Lower lobe of right lung (tissue), 2 donors: Measurements from ENCODE around the gene RNF32. TPM values are rescaled to one million over a fixed set of nuclear protein-coding genes. Genes with fewer than 3 reads are reported as not detected.

ENCODE experiments used
- ATAC-seq, 2 donors: fragments of 200-7000 bp; cut with Tn5 transposase; one replicate each; pipeline ENCODE4 v1.9.1; 2020 to 2022; ENCODE audit warnings: mild to moderate bottlenecking in 2 of 2, moderate library complexity in 2 of 2
- DNase-seq: peaks from one replicate; pipeline ENCODE4 v3.0.0-alpha.2; 2020
- H3K27ac ChIP-seq: fragments of 200-600 bp; one replicate; pipeline ENCODE4 v1.8.0; 2022
- H3K27me3 ChIP-seq: fragments of 200-600 bp; one replicate; pipeline ENCODE4 v1.8.0; 2022; ENCODE audit warnings: low read depth
- H3K36me3 ChIP-seq: fragments of 200-600 bp; one replicate; pipeline ENCODE4 v1.8.0; 2022; ENCODE audit warnings: mild to moderate bottlenecking
- H3K4me1 ChIP-seq: fragments of 200-600 bp; one replicate; pipeline ENCODE4 v1.8.0; 2022
- H3K4me3 ChIP-seq: fragments of 200-600 bp; one replicate; pipeline ENCODE4 v1.8.0; 2022; ENCODE audit warnings: mild to moderate bottlenecking
- H3K9me3 ChIP-seq: fragments of 200-600 bp; one replicate; pipeline ENCODE4 v1.8.0; 2022
- intact Hi-C: fragments of 100-400 bp; cut with DNase I; formaldehyde crosslinking; loops from one replicate; pipeline ENCODE4 v1.11.0; 2022
- total RNA-seq: library from RNA; stranded (reverse); fragmentation: NEBNext Ultra II Directional; extraction: Animal tissue kit (Norgen Biotek cat#: 25700); gene quantifications from one replicate; pipeline ENCODE4 v1.2.1, GENCODE V29; 2021
- TF ChIP-seq, protein P1 (sequence below): fragments of 200-600 bp; IDR thresholded peaks from one replicate; pipeline ENCODE4 v1.8.0; 2022; ENCODE audit warnings: antibody characterized with exemption, mild to moderate bottlenecking
- donor health status: DM: no; HTN: yes; CAD: no; lungs with severe emphysema.

RNF32 gene
- total RNA-seq, 1 donor from 2014 or later: 3.0 TPM

DNA sequence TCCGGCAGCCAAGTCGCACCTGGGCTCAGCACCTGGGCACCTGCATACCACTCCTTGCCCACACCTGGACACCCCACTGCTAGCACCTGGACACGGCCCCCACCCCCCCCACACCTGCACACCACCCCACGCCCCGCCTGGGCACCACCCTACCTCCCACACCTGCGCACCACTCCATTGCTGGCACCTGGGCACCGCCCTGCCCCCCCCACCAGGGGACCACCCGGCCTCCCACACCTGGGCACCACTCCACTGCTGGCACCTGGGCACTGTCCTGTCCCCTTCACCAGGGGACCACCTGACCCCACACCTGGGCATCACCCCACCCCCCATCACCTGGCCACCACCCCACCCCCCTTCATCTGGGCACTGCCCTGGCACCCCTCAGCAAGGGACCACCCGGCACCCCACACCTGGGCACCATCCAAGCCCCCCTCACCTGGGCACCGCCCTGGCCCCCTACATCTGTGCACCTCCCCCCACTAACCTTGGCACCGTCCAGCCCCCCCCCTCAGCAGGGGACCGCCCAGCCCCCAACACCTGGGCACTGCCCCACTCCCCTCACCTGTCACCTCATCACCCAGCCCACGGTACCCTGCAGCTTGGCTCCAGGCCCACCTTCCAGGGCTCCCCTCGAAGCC lies 33.8 kb upstream of the RNF32 start:
- peaks cover 22% of the 10 kb centered on the region for H3K4me1 ChIP-seq
- H3K27ac ChIP-seq: no peak overlapping the region
- H3K4me3 ChIP-seq: peak overlapping the region; percentile 54
- ATAC-seq (peak in 1 of 2 donors; percentile 7), DNase-seq (no peak)
- intact Hi-C loops: no loop called here
- no peaks in the 10 kb centered on the region for H3K27me3 ChIP-seq
- TF ChIP-seq, protein P1, sequence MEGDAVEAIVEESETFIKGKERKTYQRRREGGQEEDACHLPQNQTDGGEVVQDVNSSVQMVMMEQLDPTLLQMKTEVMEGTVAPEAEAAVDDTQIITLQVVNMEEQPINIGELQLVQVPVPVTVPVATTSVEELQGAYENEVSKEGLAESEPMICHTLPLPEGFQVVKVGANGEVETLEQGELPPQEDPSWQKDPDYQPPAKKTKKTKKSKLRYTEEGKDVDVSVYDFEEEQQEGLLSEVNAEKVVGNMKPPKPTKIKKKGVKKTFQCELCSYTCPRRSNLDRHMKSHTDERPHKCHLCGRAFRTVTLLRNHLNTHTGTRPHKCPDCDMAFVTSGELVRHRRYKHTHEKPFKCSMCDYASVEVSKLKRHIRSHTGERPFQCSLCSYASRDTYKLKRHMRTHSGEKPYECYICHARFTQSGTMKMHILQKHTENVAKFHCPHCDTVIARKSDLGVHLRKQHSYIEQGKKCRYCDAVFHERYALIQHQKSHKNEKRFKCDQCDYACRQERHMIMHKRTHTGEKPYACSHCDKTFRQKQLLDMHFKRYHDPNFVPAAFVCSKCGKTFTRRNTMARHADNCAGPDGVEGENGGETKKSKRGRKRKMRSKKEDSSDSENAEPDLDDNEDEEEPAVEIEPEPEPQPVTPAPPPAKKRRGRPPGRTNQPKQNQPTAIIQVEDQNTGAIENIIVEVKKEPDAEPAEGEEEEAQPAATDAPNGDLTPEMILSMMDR: no peak
- no peaks in the 10 kb centered on the region for H3K36me3 ChIP-seq
- no peaks in the 10 kb centered on the region for H3K9me3 ChIP-seq

DNA sequence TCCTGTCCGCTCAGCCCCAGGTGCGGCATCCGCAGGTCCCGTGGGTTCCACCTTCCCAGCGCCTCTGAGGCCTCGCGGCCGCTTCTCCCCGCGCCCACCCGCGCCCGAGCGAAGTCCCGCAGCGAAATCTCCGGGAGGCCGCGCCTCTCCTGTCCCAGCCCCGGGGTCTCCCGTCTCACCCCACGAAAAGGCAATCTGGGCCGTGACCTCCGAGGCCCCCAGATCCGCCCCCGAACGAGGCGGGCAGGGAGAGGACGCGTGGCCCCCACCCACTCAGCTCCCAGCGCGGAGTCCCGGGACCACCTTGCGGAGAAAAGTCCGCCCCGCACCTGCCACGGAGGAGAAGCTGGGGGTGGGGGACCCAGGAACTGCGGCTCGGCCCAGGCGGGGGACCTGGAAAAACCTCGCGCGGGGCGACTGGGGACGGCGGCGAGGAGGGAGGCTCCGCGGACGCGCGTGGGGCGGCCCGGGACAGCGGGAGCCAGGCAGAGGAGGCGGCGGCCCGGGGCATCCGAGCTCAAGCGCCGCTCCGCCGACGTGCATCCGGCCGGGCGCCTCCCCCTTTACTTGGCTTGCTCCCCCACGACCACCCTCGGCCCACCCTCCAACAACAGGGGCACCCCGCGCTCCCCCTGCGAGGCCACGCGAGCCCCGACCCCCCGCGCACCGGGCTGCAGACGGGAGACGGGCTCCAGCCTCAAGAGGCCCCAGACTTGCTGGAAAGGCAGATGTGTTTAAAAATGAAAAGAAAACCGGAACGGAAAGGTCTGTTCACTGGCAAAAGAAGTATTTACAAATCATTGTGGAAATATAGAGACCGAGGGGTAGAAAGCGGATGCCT lies 33.0 kb upstream of the RNF32 start:
- DNase-seq (no peak), ATAC-seq (peak; percentile 35 to 48)
- H3K27me3 ChIP-seq: no peaks in the 10 kb centered on the region
- H3K27ac ChIP-seq: peak overlapping the region; percentile 64
- intact Hi-C loops: no loop called here
- H3K36me3 ChIP-seq: no peaks in the 10 kb centered on the region
- H3K9me3 ChIP-seq: no peaks in the 10 kb centered on the region
- peaks cover 22% of the 10 kb centered on the region for H3K4me1 ChIP-seq
- H3K4me3 ChIP-seq: peak overlapping the region; percentile 54
- TF ChIP-seq, protein P1: no peak

DNA sequence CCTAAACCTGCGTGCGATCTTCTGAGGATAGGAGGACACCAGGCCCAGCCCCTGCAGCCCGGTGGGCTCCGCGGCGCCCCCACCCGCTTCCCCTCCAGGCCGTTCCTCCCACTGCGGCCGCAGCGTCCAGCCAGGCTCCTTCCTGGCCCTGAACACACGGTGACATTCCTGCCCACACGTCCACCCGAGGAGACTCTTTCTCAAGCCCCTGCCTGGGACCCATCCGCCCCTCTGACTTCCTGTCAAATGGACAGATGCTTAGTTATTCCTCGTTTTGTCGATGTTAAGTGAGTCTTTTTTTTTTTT lies 32.4 kb upstream of the RNF32 start:
- DNase-seq (no peak), ATAC-seq (peak; percentile 29 to 44)
- Histone ChIP-seq H3K27me3 (no peaks in the 10 kb centered on the region), H3K9me3 (no peaks in the 10 kb centered on the region), H3K36me3 (no peaks in the 10 kb centered on the region), H3K4me3 (peak overlapping the region; percentile 54), H3K27ac (peak overlapping the region; percentile 64), H3K4me1 (peaks cover 22% of the 10 kb centered on the region)
- intact Hi-C loops: no loop called here
- TF ChIP-seq, protein P1: no peak

DNA sequence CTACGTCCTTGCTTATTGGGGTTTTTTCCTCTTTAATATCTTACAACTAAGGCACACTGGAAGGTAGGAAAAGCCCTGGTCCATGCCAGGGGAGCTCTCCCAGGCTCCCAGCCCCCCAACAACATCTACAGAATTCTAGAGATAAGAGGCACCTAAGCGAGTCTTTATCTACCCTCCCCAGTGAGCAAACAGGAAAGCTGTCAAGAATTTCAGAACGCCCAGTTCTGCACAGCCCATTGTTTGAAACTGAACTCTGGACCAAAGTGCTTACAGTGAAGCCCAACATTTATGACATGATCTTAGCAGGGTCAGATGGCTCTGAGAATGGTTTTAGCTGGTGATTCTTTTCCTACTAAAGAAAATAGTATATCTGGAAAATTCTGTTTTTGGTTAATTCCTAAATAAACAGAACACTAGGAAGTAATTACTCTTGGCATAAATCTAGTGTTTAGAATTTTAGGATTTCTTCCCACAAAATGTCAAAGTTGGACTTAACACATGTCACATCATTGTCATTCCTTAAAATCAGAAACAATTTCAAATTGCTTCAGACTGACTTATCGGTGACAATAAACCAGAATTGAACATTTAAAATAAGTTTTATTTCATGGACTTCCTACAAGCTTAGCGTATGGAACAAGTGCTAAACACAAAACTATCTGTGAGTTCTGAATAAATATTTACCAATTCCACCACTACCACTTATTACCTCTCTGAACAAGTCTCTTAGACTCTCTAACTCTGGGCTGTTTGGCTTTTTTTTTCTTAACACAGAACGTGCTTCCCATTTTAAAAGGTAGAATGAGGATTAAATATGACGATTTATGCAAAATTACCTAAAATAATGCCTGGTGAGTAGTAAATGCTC lies 31.3 kb upstream of the RNF32 start:
- DNase-seq (no peak), ATAC-seq (peak in 1 of 2 donors; percentile 57)
- H3K4me1 ChIP-seq: peaks cover 22% of the 10 kb centered on the region
- H3K36me3 ChIP-seq: no peaks in the 10 kb centered on the region
- intact Hi-C loops: no loop called here
- H3K27ac ChIP-seq: peak overlapping the region; percentile 64
- H3K27me3 ChIP-seq: no peaks in the 10 kb centered on the region
- H3K4me3 ChIP-seq: no peak overlapping the region
- H3K9me3 ChIP-seq: no peaks in the 10 kb centered on the region
- TF ChIP-seq, protein P1: no peak

DNA sequence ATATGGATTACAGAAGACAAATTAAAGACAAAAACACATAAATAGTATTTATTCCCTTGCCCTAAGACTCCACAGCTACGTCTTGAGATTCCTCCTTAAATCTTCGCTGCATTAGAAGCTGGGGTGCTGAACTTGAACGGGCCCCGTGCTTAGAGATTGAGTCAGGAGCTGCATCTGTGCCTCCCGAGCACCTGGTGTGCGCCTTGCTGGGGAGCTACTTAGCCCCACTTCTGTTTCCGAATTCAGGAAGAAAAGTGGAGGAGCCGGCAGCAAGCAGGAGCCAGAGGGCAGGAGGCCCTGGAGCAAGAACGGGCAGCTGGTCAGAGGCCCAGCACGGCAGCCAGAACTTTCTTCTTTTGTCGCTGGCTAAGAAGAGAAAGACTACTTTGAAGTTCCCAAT lies 30.4 kb upstream of the RNF32 start:
- no peak for DNase-seq
- H3K27ac ChIP-seq: peak overlapping the region; percentile 2

More for the DNA sequence above, 30.4 kb upstream of the RNF32 start:
- Histone ChIP-seq H3K4me1 (peaks cover 22% of the 10 kb centered on the region), H3K27me3 (no peaks in the 10 kb centered on the region), H3K9me3 (no peaks in the 10 kb centered on the region), H3K36me3 (no peaks in the 10 kb centered on the region), H3K4me3 (no peak overlapping the region)
- TF ChIP-seq, protein P1: no peak
- intact Hi-C loops: no loop called here
- ATAC-seq: no peak
